ENCODE data around the gene PTPRT.

Gene PTPRT

GRCh38 chr20:42046371-42047085, 1143.2 kb downstream of the PTPRT start:
- DNase-seq (ENCODE audit: low spot score): no peak

GRCh38 chr20:42043921-42044320, 1145.8 kb downstream of the PTPRT start:
- no peak for DNase-seq (ENCODE audit: low spot score)

- DNase-seq (ENCODE audit: low spot score): peak; percentile 41
These were observed 1148.6 kb downstream of the PTPRT start for GRCh38 chr20:42041000-42041565.

- DNase-seq (ENCODE audit: low spot score): no peak
These were observed 1161.9 kb downstream of the PTPRT start for GRCh38 chr20:42027746-42028268.

GRCh38 chr20:42026599-42026998, 1163.1 kb downstream of the PTPRT start:
- no peak for DNase-seq (ENCODE audit: low spot score)

GRCh38 chr20:42024653-42025052, 1165.1 kb downstream of the PTPRT start:
- peak; percentile 70 for DNase-seq (ENCODE audit: low spot score)
